OCI-LY7 (cell line): ENCODE measurements around the gene ARHGEF18. TPM values are rescaled to one million over a fixed set of nuclear protein-coding genes. Genes with fewer than 3 reads are reported as not detected.
"Not testable (repeated sequence)": the region's sequence is repeated elsewhere in the genome, so short reads cannot be mapped to it uniquely, and the experiment has no call there.

Source experiments
- BruUV-seq: library from RNA; stranded (reverse); fragments of 400-500 nt; replicated peaks from 2 replicates; lab custom pipeline; 2021; lab: Mats Ljungman, UMichigan
- CTCF ChIA-PET: fragments of 300-600 bp; sonication (Branson Sonifier 250); formaldehyde crosslinking; loops from one replicate; lab custom pipeline; 2022; ENCODE audit warnings: antibody characterized with exemption; ENCODE audit not compliant: unreplicated experiment; lab: Charles Lee
- POLR2A ChIA-PET: fragments of 300-600 bp; sonication (Branson Sonifier 250); formaldehyde crosslinking; loops from one replicate; lab custom pipeline; 2022; ENCODE audit warnings: antibody characterized with exemption; lab: Charles Lee
- DNase-seq: peaks from one replicate; pipeline ENCODE4 v3.0.0-alpha.2; 2015; ENCODE audit warnings: low spot score
- H2AFZ ChIP-seq: fragments of 200-600 bp; sonication (generic), shearing (Covaris generic); 2 replicates; pipeline ENCODE4 v1.6.1; 2014; ENCODE audit warnings: mild to moderate bottlenecking, antibody characterized with exemption, low read length, moderate library complexity
- H3K27ac ChIP-seq: fragments of 200-600 bp; sonication (generic); 2 replicates; pipeline ENCODE4 v1.5.1; 2014; ENCODE audit warnings: mixed run types, low read depth, mild to moderate bottlenecking, moderate library complexity, low read length, inconsistent platforms; ENCODE audit not compliant: poor library complexity, severe bottlenecking
- H3K36me3 ChIP-seq: fragments of 200-600 bp; sonication (generic); 2 replicates; pipeline ENCODE4 v1.6.1; 2014; ENCODE audit warnings: mild to moderate bottlenecking, antibody characterized with exemption, low read length, moderate library complexity, mixed read lengths; ENCODE audit not compliant: insufficient read depth
- H3K4me1 ChIP-seq: fragments of 200-600 bp; sonication (generic); 2 replicates; pipeline ENCODE4 v1.5.1; 2014; ENCODE audit warnings: mild to moderate bottlenecking, low read length; ENCODE audit not compliant: insufficient read depth, poor library complexity, severe bottlenecking
- H3K4me2 ChIP-seq: fragments of 200-600 bp; sonication (generic); 2 replicates; pipeline ENCODE4 v1.6.1; 2014; ENCODE audit warnings: mild to moderate bottlenecking, low read length
- H3K4me3 ChIP-seq: fragments of 200-600 bp; sonication (generic); 2 replicates; pipeline ENCODE4 v1.5.1; 2014; ENCODE audit warnings: mild to moderate bottlenecking, low read depth, low read length; ENCODE audit not compliant: poor library complexity, severe bottlenecking
- H3K79me2 ChIP-seq: fragments of 200-600 bp; sonication (generic); 2 replicates; pipeline ENCODE4 v1.6.1; 2016; ENCODE audit warnings: low read depth, mild to moderate bottlenecking, low read length, moderate library complexity, mixed read lengths; ENCODE audit not compliant: insufficient read depth
- H3K9me2 ChIP-seq: fragments of 200-600 bp; sonication (generic); 2 replicates; pipeline ENCODE4 v1.6.1; 2016; ENCODE audit warnings: mild to moderate bottlenecking, low read length, mixed read lengths; ENCODE audit not compliant: insufficient read depth
- H3K9me3 ChIP-seq: fragments of 200-600 bp; sonication (generic); 2 replicates; pipeline ENCODE4 v1.6.1; 2014; ENCODE audit warnings: mild to moderate bottlenecking, mixed run types, low read length, mixed read lengths
- H4K20me1 ChIP-seq: fragments of 200-600 bp; sonication (generic); 2 replicates; pipeline ENCODE4 v1.6.1; 2014; ENCODE audit warnings: mild to moderate bottlenecking, antibody characterized with exemption, low read length, moderate library complexity, mixed read lengths; ENCODE audit not compliant: insufficient read depth
- EZH2phosphoT487 ChIP-seq: fragments of 200-600 bp; sonication (generic); IDR thresholded peaks from 2 replicates; pipeline ENCODE4 v1.6.1; 2018; ENCODE audit warnings: low read depth, borderline replicate concordance, mild to moderate bottlenecking, mixed run types, antibody characterized with exemption, low read length, moderate library complexity, mixed read lengths
- intact Hi-C: fragments of 100-400 bp; cut with micrococcal nuclease; formaldehyde crosslinking; loops from one replicate; pipeline ENCODE4 v1.10.0; 2022; ENCODE audit not compliant: unreplicated experiment
- total RNA-seq, 2 experiments: library from RNA; depleted of rRNA in 1 of 2; stranded (reverse); fragments of >200 nt in 1 of 2; shearing (Covaris generic) in 1 of 2; gene quantifications; 2 replicates each; pipeline ENCODE4 v1.2.3, GENCODE V29; 2014 to 2022
- TF ChIP-seq, protein P1 (sequence below): fragments of 200-600 bp; sonication (generic); conservative IDR thresholded peaks from 2 replicates; pipeline ENCODE4 v1.5.1; 2014; ENCODE audit warnings: mild to moderate bottlenecking, antibody characterized with exemption, low read length, moderate library complexity, mixed read lengths

Gene ARHGEF18
- total RNA-seq, 2 experiments from 2014 or later, result 48.1 to 55.2 TPM

DNA sequence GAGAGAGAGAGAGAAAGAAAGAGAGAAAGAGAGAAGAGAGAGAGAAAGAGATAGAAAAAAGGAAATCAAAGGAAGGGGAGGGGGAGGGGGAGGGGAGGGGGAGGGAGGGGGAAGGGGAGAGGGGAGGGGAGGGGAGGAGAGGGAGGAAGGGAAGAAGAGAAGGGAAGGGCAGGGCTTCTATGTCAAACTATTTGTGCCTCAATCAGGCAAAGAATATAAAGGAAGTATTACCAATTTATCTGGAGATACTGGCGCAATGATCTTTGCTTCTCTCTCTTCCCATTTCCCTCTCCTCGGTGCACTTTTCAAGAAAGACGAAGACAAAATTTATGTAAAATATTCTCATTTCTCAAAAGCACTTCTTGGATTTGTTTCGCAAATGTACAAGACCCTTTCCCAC, 45.3 kb upstream of the ARHGEF18 start:
- Histone ChIP-seq H3K9me2 (no peaks in the 10 kb centered on the region), H3K4me2 (no peak overlapping the region), H4K20me1 (no peaks in the 10 kb centered on the region), H3K27ac (no peak overlapping the region), H3K36me3 (no peaks in the 10 kb centered on the region), H3K4me3 (no peak overlapping the region), H3K9me3 (no peaks in the 10 kb centered on the region), H3K4me1 (peaks cover 6% of the 10 kb centered on the region), H3K79me2 (no peaks in the 10 kb centered on the region), H2AFZ (no peak overlapping the region)
- ChIA-PET CTCF (no interaction called here), POLR2A (no interaction called here)
- BruUV-seq, result no TSS peak
- TF ChIP-seq, protein P1, sequence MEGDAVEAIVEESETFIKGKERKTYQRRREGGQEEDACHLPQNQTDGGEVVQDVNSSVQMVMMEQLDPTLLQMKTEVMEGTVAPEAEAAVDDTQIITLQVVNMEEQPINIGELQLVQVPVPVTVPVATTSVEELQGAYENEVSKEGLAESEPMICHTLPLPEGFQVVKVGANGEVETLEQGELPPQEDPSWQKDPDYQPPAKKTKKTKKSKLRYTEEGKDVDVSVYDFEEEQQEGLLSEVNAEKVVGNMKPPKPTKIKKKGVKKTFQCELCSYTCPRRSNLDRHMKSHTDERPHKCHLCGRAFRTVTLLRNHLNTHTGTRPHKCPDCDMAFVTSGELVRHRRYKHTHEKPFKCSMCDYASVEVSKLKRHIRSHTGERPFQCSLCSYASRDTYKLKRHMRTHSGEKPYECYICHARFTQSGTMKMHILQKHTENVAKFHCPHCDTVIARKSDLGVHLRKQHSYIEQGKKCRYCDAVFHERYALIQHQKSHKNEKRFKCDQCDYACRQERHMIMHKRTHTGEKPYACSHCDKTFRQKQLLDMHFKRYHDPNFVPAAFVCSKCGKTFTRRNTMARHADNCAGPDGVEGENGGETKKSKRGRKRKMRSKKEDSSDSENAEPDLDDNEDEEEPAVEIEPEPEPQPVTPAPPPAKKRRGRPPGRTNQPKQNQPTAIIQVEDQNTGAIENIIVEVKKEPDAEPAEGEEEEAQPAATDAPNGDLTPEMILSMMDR, result no peak
- no peak for TF ChIP-seq EZH2phosphoT487
- intact Hi-C loops, result no loop called here
- DNase-seq, result no peak

DNA sequence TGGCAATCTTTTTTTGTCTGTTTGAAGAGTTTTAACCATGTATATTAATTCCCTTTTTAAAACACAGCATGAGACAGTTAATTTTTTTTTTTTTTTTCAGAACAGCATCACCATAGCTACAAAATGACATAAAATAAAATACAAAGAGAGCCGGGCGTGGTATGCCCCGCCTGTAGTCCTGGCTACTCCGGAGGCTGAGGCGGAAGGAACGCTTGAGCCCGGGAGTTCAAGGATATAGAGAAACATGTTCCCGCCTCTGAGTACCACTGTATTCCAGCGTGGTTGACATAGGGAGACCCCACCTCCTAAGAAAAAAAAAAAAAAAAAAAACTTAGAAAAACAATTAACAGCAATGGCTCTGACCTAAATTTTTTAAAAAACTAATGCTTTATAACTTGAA, 44.5 kb upstream of the ARHGEF18 start:
- POLR2A ChIA-PET, result interaction anchor here (0.5 kb wide), 1 partner anchor 139 kb away, joined by 8 read pairs; no protein-coding TSS in a partner anchor
- Histone ChIP-seq H3K4me2 (no peak overlapping the region), H4K20me1 (no peaks in the 10 kb centered on the region), H2AFZ (no peak overlapping the region), H3K4me3 (no peak overlapping the region), H3K79me2 (no peaks in the 10 kb centered on the region), H3K4me1 (peaks cover 6% of the 10 kb centered on the region), H3K27ac (no peak overlapping the region), H3K9me3 (no peaks in the 10 kb centered on the region), H3K36me3 (no peaks in the 10 kb centered on the region), H3K9me2 (no peaks in the 10 kb centered on the region)
- BruUV-seq, result no TSS peak
- TF ChIP-seq, protein P1, result no peak
- no peak for TF ChIP-seq EZH2phosphoT487
- DNase-seq, result no peak
- CTCF ChIA-PET, result no interaction called here
- intact Hi-C loops, result no loop called here

- no peak overlapping the region for H2AFZ ChIP-seq
- H3K4me3 ChIP-seq, result no peak overlapping the region
- ChIA-PET POLR2A (no interaction called here), CTCF (no interaction called here)
- H3K27ac ChIP-seq, result no peak overlapping the region
- peaks cover 6% of the 10 kb centered on the region for H3K4me1 ChIP-seq
- intact Hi-C loops, result no loop called here
- no peaks in the 10 kb centered on the region for H3K36me3 ChIP-seq
- TF ChIP-seq EZH2phosphoT487, result no peak
- TF ChIP-seq, protein P1, result no peak
- no peaks in the 10 kb centered on the region for H3K9me3 ChIP-seq
- BruUV-seq, result no TSS peak
- no peaks in the 10 kb centered on the region for H3K79me2 ChIP-seq
- H4K20me1 ChIP-seq, result no peaks in the 10 kb centered on the region
- H3K9me2 ChIP-seq, result no peaks in the 10 kb centered on the region
- H3K4me2 ChIP-seq, result no peak overlapping the region
- DNase-seq, result no peak
Observed at GRCh38 chr19:7307590-7308218, 41.0 kb upstream of the ARHGEF18 start.

DNA sequence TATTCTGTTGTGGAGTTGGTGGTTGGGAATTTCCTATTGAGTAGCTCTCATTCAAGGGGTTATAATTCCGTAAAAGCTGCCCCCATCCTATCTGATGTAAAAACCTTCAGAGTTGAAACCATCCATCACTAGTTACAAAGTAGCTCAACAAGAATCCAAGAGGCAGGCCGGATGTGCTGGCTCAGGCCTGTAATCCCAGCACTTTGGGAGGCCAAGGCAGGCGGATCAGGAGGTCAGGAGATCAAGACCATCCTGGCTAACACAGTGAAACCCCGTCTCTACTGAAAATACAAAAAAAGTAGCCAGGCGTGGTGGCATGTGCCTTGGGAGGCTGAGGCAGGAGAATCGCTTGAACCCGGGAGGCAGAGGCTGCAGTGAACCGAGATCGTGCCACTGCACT, 40.4 kb upstream of the ARHGEF18 start:
- H4K20me1 ChIP-seq, H3K4me1 ChIP-seq, CTCF ChIA-PET, H3K4me2 ChIP-seq, DNase-seq, POLR2A ChIA-PET, H3K27ac ChIP-seq, H2AFZ ChIP-seq, H3K9me2 ChIP-seq, H3K79me2 ChIP-seq, BruUV-seq, intact Hi-C loops, H3K4me3 ChIP-seq, H3K9me3 ChIP-seq, H3K36me3 ChIP-seq: not testable (repeated sequence)
